WTC11 (cell line): ENCODE data around the gene INTS15.

Experiments used
- ATF2 ChIP-seq: sonication (generic); formaldehyde crosslinking; IDR thresholded peaks from 2 replicates; pipeline ENCODE4 v1.8.1; 2022; ENCODE audit warnings: low read depth, missing genetic modification reagents, borderline replicate concordance
- CTCF ChIP-seq: fragments of 200-600 bp; IDR thresholded peaks from 2 replicates; pipeline ENCODE4 v1.8.0; 2022; ENCODE audit warnings: antibody characterized with exemption
- ELF4 ChIP-seq: sonication (generic); formaldehyde crosslinking; IDR thresholded peaks from 2 replicates; pipeline ENCODE4 v1.8.1; 2022; ENCODE audit warnings: low read depth, mild to moderate bottlenecking, moderate library complexity, missing genetic modification reagents
- ZNF281 ChIP-seq: sonication (generic); formaldehyde crosslinking; IDR thresholded peaks from 2 replicates; pipeline ENCODE4 v1.8.0; 2023; ENCODE audit warnings: mild to moderate bottlenecking, missing genetic modification reagents

- no peak for TF ChIP-seq CTCF
- TF ChIP-seq ZNF281 (CRISPR knock-in tag): no peak
- TF ChIP-seq ATF2 (CRISPR knock-in tag): no peak
- no peak for TF ChIP-seq ELF4
Measured at GRCh38 chr7:6563936-6564770, 25.7 kb upstream of the INTS15 start.
